Measurements from ENCODE around the gene CDH23.

The CDH23 gene

GRCh38 chr10:71478173-71478572, 81.5 kb downstream of the CDH23 start:
- Histone ChIP-seq H2AFZ (ENCODE audit: low read length) (no peak overlapping the region), H3K27me3 (replicated peaks; ENCODE audit: insufficient read depth, low read length) (peaks cover 86% of the 10 kb centered on the region), H3K9me3 (replicated peaks; ENCODE audit: insufficient read depth, low read length) (no peaks in the 10 kb centered on the region), H3K36me3 (replicated peaks; ENCODE audit: insufficient read depth, low read length) (no peaks in the 10 kb centered on the region), H3K79me2 (ENCODE audit: low read length) (no peaks in the 10 kb centered on the region), H3K9ac (ENCODE audit: low read length) (no peak overlapping the region), H3K4me2 (ENCODE audit: low read depth, low read length) (no peak overlapping the region), H3K4me3 (ENCODE audit: low read length) (no peak overlapping the region), H3K27ac (ENCODE audit: low read length) (no peak overlapping the region), H3K9me2 (replicated peaks; ENCODE audit: insufficient read depth, low read length) (no peaks in the 10 kb centered on the region), H3K4me1 (ENCODE audit: low read length) (no peaks in the 10 kb centered on the region), H3F3A (ENCODE audit: insufficient read depth, low read length) (no peaks in the 10 kb centered on the region), H4K20me1 (ENCODE audit: insufficient read depth, low read length) (no peaks in the 10 kb centered on the region)
- TF ChIP-seq EZH2phosphoT487 (IDR thresholded peaks at IDR 0.05; ENCODE audit: low read length) = no peak
- TF ChIP-seq EZH2 (optimal IDR thresholded peaks at IDR 0.05; ENCODE audit: low read depth, low read length) = no peak
- TF ChIP-seq CTCF (IDR thresholded peaks at IDR 0.05; ENCODE audit: low read length) = no peak
- DNase-seq = no peak

GRCh38 chr10:71478813-71479365, 82.2 kb downstream of the CDH23 start:
- no peak overlapping the region for H3K4me2 ChIP-seq (ENCODE audit: low read depth, low read length)
- H3K27ac ChIP-seq (ENCODE audit: low read length) = no peak overlapping the region
- H3K9me2 ChIP-seq (replicated peaks; ENCODE audit: insufficient read depth, low read length) = no peaks in the 10 kb centered on the region
- H3F3A ChIP-seq (ENCODE audit: insufficient read depth, low read length) = no peaks in the 10 kb centered on the region
- no peak overlapping the region for H2AFZ ChIP-seq (ENCODE audit: low read length)
- no peak overlapping the region for H3K4me3 ChIP-seq (ENCODE audit: low read length)
- no peaks in the 10 kb centered on the region for H3K79me2 ChIP-seq (ENCODE audit: low read length)
- H3K36me3 ChIP-seq (replicated peaks; ENCODE audit: insufficient read depth, low read length) = no peaks in the 10 kb centered on the region
- no peak overlapping the region for H3K9ac ChIP-seq (ENCODE audit: low read length)
- no peaks in the 10 kb centered on the region for H3K9me3 ChIP-seq (replicated peaks; ENCODE audit: insufficient read depth, low read length)
- DNase-seq = no peak
- no peaks in the 10 kb centered on the region for H3K4me1 ChIP-seq (ENCODE audit: low read length)
- TF ChIP-seq EZH2phosphoT487 (IDR thresholded peaks at IDR 0.05; ENCODE audit: low read length) = no peak
- H4K20me1 ChIP-seq (ENCODE audit: insufficient read depth, low read length) = no peaks in the 10 kb centered on the region
- H3K27me3 ChIP-seq (replicated peaks; ENCODE audit: insufficient read depth, low read length) = peaks cover 91% of the 10 kb centered on the region

- Histone ChIP-seq H3K9me2 (replicated peaks; ENCODE audit: insufficient read depth, low read length) (no peaks in the 10 kb centered on the region), H2AFZ (ENCODE audit: low read length) (no peak overlapping the region), H3F3A (ENCODE audit: insufficient read depth, low read length) (no peaks in the 10 kb centered on the region), H3K4me2 (ENCODE audit: low read depth, low read length) (no peak overlapping the region), H3K79me2 (ENCODE audit: low read length) (no peaks in the 10 kb centered on the region), H3K9ac (ENCODE audit: low read length) (no peak overlapping the region), H3K36me3 (replicated peaks; ENCODE audit: insufficient read depth, low read length) (no peaks in the 10 kb centered on the region), H3K4me3 (ENCODE audit: low read length) (no peak overlapping the region), H3K27ac (ENCODE audit: low read length) (no peak overlapping the region), H3K4me1 (ENCODE audit: low read length) (no peaks in the 10 kb centered on the region), H3K27me3 (replicated peaks; ENCODE audit: insufficient read depth, low read length) (peaks cover 93% of the 10 kb centered on the region), H3K9me3 (replicated peaks; ENCODE audit: insufficient read depth, low read length) (no peaks in the 10 kb centered on the region), H4K20me1 (ENCODE audit: insufficient read depth, low read length) (no peaks in the 10 kb centered on the region)
- TF ChIP-seq EZH2phosphoT487 (IDR thresholded peaks at IDR 0.05; ENCODE audit: low read length) (no peak), EZH2 (optimal IDR thresholded peaks at IDR 0.05; ENCODE audit: low read depth, low read length) (no peak), CTCF (IDR thresholded peaks at IDR 0.05; ENCODE audit: low read length) (no peak)
- DNase-seq = no peak
These were observed 83.1 kb downstream of the CDH23 start for GRCh38 chr10:71479831-71480230.

GRCh38 chr10:71480662-71481061, 83.9 kb downstream of the CDH23 start:
- Histone ChIP-seq H3K9ac (ENCODE audit: low read length) (no peak overlapping the region), H3K27ac (ENCODE audit: low read length) (no peak overlapping the region), H3K9me2 (replicated peaks; ENCODE audit: insufficient read depth, low read length) (no peaks in the 10 kb centered on the region), H3K4me1 (ENCODE audit: low read length) (no peaks in the 10 kb centered on the region), H3K4me2 (ENCODE audit: low read depth, low read length) (no peak overlapping the region), H3K27me3 (replicated peaks; ENCODE audit: insufficient read depth, low read length) (peaks cover 85% of the 10 kb centered on the region), H3K9me3 (replicated peaks; ENCODE audit: insufficient read depth, low read length) (no peaks in the 10 kb centered on the region), H3K4me3 (ENCODE audit: low read length) (no peak overlapping the region), H3K36me3 (replicated peaks; ENCODE audit: insufficient read depth, low read length) (no peaks in the 10 kb centered on the region), H2AFZ (ENCODE audit: low read length) (no peak overlapping the region), H3F3A (ENCODE audit: insufficient read depth, low read length) (no peaks in the 10 kb centered on the region), H4K20me1 (ENCODE audit: insufficient read depth, low read length) (no peaks in the 10 kb centered on the region), H3K79me2 (ENCODE audit: low read length) (no peaks in the 10 kb centered on the region)
- DNase-seq = no peak
- TF ChIP-seq EZH2 (optimal IDR thresholded peaks at IDR 0.05; ENCODE audit: low read depth, low read length) = no peak
- TF ChIP-seq EZH2phosphoT487 (IDR thresholded peaks at IDR 0.05; ENCODE audit: low read length) = no peak
- TF ChIP-seq CTCF (IDR thresholded peaks at IDR 0.05; ENCODE audit: low read length) = no peak

Measured in MM.1S (cell line).